Esophagus squamous epithelium (tissue), 5 donors: ENCODE data around the gene DCP2. TPM values are rescaled to one million over a fixed set of nuclear protein-coding genes. Genes with fewer than 3 reads are reported as not detected.

Source experiments
- DNase-seq: peaks from one replicate; lab custom pipeline; 2025; lab: John Stamatoyannopoulos, UW
- H3K27ac ChIP-seq, 4 donors: fragments of 200-600 bp; sonication (generic); one replicate each; pipeline ENCODE4 v1.5.1; 2016 to 2019; ENCODE audit warnings: mild to moderate bottlenecking in 1 of 4
- H3K27me3 ChIP-seq, 4 donors: fragments of 200-600 bp; sonication (generic); 1 replicate in 3 of 4; 2 replicates in 1 of 4; pipeline versions ENCODE4 v1.5.1 to v1.6.0; 2017 to 2021; ENCODE audit warnings: antibody characterized with exemption in 1 of 4
- H3K36me3 ChIP-seq, 3 donors: fragments of 200-600 bp; sonication (generic); one replicate each; pipeline ENCODE4 v1.5.1; 2016 to 2019
- H3K4me1 ChIP-seq, 3 donors: fragments of 200-600 bp; sonication (generic); one replicate each; pipeline ENCODE4 v1.5.1; 2017 to 2019
- H3K4me3 ChIP-seq, 4 donors: fragments of 200-600 bp; sonication (generic); 1 replicate in 3 of 4; 2 replicates in 1 of 4; pipeline ENCODE4 v1.5.1; 2016 to 2019; ENCODE audit warnings: mild to moderate bottlenecking in 2 of 4, moderate library complexity in 1 of 4
- H3K9me3 ChIP-seq, 3 donors: fragments of 200-600 bp; sonication (generic); one replicate each; pipeline ENCODE4 v1.5.1; 2016 to 2019
- POLR2A ChIP-seq, 4 donors: fragments of 450-650 bp; IDR thresholded peaks; one replicate each; pipeline ENCODE4 v1.6.1; 2017; ENCODE audit warnings: antibody characterized with exemption in 4 of 4, mild to moderate bottlenecking in 4 of 4, moderate library complexity in 3 of 4
- whole genome bisulfite sequencing, 2 donors: methylation state at CpG; one replicate each; pipeline ENCODE4 v1.1.5; 2018; 5-methylcytosine and 5-hydroxymethylcytosine counted together
- intact Hi-C: fragments of 100-400 bp; cut with DNase I; formaldehyde crosslinking; loops from one replicate; pipeline ENCODE4 v1.15.0; 2022
- total RNA-seq, 4 donors: library from RNA; depleted of rRNA; stranded (reverse); fragments of >200 nt; gene quantifications; one replicate each; pipeline ENCODE4 v1.1.0, GENCODE V29; 2016
- TF ChIP-seq, protein P1 (sequence below), 6 experiments: fragments of 450-650 bp in 4 of 6; fragments of 200-600 bp in 2 of 6; sonication (generic) in 2 of 6; IDR thresholded peaks; one replicate each; pipeline ENCODE4 v1.5.1; 2016 to 2019; ENCODE audit warnings: antibody characterized with exemption in 6 of 6, mild to moderate bottlenecking in 4 of 6, moderate library complexity in 4 of 6
- donor health status: DM: yes; HTN: yes; CAD: no.

Gene DCP2
- total RNA-seq, 4 donors from 2014 or later = 9.0 to 24.9 (median 17.4) TPM

DNA sequence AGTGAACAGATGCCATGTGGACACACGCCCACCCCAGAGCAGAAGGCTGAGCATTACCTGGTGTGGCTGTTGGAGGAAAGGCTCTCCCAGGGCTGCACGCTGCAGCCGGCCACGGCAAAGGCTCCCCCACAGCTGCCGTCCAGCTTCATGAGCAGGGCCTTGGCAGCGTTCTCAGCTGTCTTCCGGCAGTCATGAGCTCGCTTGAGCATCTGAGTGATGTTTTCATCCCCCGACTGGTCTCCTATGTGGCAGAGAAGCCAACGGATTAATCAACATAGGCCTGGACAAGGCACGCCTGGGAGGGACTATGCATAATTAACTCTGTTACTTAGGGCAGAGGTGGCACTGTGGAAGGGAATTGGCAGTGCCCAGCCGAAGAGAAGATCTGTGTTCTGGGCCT is 87.3 kb downstream of the DCP2 start:
- DNase-seq = no peak
- no peaks in the 10 kb centered on the region for H3K9me3 ChIP-seq
- H3K27ac ChIP-seq = no peak overlapping the region
- peaks cover 0 to 15% (median 0%) of the 10 kb centered on the region in 3 donors for H3K4me1 ChIP-seq
- intact Hi-C loops = no loop called here
- peaks cover 0 to 100% (median 5%) of the 10 kb centered on the region in 3 donors for H3K36me3 ChIP-seq
- H3K27me3 ChIP-seq = no peaks in the 10 kb centered on the region
- TF ChIP-seq POLR2A (IDR thresholded peaks at IDR 0.05) = no peak
- TF ChIP-seq, protein P1, sequence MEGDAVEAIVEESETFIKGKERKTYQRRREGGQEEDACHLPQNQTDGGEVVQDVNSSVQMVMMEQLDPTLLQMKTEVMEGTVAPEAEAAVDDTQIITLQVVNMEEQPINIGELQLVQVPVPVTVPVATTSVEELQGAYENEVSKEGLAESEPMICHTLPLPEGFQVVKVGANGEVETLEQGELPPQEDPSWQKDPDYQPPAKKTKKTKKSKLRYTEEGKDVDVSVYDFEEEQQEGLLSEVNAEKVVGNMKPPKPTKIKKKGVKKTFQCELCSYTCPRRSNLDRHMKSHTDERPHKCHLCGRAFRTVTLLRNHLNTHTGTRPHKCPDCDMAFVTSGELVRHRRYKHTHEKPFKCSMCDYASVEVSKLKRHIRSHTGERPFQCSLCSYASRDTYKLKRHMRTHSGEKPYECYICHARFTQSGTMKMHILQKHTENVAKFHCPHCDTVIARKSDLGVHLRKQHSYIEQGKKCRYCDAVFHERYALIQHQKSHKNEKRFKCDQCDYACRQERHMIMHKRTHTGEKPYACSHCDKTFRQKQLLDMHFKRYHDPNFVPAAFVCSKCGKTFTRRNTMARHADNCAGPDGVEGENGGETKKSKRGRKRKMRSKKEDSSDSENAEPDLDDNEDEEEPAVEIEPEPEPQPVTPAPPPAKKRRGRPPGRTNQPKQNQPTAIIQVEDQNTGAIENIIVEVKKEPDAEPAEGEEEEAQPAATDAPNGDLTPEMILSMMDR (IDR thresholded peaks at IDR 0.05) = no peak
- 96 to 100% methylated on average over 2 to 5 of the region's 12 CpGs for WGBS, 2 donors
- no peak overlapping the region for H3K4me3 ChIP-seq

DNA sequence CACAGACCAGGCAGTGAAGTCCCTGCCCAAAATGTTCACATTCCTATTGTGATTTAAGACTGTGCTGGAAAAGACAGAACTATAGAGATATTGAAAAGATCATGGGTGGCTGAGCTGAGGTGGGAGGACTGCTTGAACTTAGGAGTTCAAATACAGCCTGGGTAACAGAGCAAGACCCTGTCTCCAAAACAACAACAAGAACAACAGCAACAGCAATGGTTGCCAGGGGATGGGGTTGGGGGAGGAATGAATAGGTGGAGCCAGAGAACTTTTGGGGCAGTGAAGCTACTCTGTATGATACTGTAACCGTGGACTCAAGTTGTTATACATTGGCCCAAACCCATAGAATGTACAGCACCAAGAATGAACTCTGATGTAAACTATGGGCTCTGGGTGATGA is 88.2 kb downstream of the DCP2 start:
- 88 to 100% methylated on average over 1 of the region's 1 CpG for WGBS, 2 donors
- Histone ChIP-seq H3K36me3 (peaks cover 0 to 100% (median 5%) of the 10 kb centered on the region in 3 donors), H3K4me3 (no peak overlapping the region), H3K9me3 (no peaks in the 10 kb centered on the region), H3K27ac (no peak overlapping the region), H3K4me1 (peaks cover 0 to 7% (median 0%) of the 10 kb centered on the region in 3 donors), H3K27me3 (no peaks in the 10 kb centered on the region)
- DNase-seq = no peak
- TF ChIP-seq, protein P1 (IDR thresholded peaks at IDR 0.05) = no peak
- TF ChIP-seq POLR2A (IDR thresholded peaks at IDR 0.05) = no peak
- intact Hi-C loops = no loop called here

DNA sequence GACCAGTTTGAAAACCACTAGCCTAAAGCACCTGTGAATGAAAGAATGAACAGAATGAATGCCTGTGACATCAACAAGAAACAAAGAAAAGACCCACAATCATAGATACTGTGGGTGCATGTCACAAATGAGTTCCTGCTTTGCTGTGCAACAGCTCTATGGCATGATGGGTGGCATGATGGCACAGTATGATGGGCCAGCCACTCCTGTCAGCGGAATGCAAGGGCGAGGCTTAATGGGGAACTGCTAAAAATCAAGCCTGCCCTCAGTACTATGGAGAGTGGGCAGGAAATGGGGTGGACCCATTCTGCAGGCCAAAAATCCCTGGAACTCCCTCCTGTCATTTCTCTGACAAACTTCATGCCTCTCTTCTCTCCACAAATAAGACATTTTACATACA is 89.0 kb downstream of the DCP2 start:
- intact Hi-C loops = no loop called here
- TF ChIP-seq, protein P1 (IDR thresholded peaks at IDR 0.05) = no peak
- no peak for TF ChIP-seq POLR2A (IDR thresholded peaks at IDR 0.05)
- Histone ChIP-seq H3K4me3 (no peak overlapping the region), H3K36me3 (peaks cover 0 to 100% (median 5%) of the 10 kb centered on the region in 3 donors), H3K9me3 (no peaks in the 10 kb centered on the region), H3K27me3 (no peaks in the 10 kb centered on the region), H3K27ac (no peak overlapping the region), H3K4me1 (peaks cover 0 to 6% (median 0%) of the 10 kb centered on the region in 3 donors)
- WGBS, 2 donors = 84 to 85% methylated on average over 2 of the region's 2 CpGs
- no peak for DNase-seq

DNA sequence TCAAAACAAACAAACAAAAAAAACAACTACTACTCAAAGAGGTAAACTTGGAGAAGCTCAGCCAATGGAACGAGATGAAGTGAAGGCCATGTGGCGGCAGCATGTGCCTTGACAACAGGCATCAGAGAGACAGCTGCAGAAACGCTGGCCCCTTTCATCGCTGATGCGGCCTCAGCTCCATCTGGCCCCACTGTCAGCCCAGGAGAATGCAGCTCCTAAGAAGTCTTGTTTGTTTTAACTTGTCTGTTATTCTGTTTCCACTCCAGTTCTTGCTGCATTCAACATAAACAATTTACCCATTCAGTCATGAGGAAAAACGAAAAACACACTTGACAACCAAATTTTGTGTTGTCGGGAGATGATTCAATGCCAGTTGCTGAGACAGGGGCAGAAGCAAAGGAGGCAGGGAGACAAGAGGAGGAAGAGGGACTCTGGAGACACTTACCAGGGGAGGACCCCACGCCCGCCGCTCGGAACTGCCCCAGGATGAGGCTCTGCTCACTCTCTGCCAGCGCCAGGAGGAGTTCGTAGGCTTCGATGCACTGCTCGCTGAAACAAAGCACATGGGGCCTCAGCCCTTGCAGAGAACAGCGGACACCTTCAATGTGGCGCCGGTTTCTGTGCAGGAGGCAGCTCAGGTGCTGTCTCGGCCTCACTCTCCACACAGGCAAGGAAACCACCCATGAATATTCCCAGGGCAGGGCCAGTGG is 91.2 kb downstream of the DCP2 start:
- peaks cover 0 to 100% (median 0%) of the 10 kb centered on the region in 3 donors for H3K36me3 ChIP-seq
- no peak overlapping the region for H3K4me3 ChIP-seq
- DNase-seq = no peak
- H3K27ac ChIP-seq = peak overlapping the region in 1 of 4 donors; percentile 43
- peaks cover 0 to 6% (median 0%) of the 10 kb centered on the region in 3 donors for H3K4me1 ChIP-seq
- intact Hi-C loops = no loop called here
- no peaks in the 10 kb centered on the region for H3K27me3 ChIP-seq
- 77 to 88% methylated on average over 15 to 19 of the region's 19 CpGs for WGBS, 2 donors
- no peaks in the 10 kb centered on the region for H3K9me3 ChIP-seq
- no peak for TF ChIP-seq POLR2A (IDR thresholded peaks at IDR 0.05)
- TF ChIP-seq, protein P1 (IDR thresholded peaks at IDR 0.05) = no peak

DNA sequence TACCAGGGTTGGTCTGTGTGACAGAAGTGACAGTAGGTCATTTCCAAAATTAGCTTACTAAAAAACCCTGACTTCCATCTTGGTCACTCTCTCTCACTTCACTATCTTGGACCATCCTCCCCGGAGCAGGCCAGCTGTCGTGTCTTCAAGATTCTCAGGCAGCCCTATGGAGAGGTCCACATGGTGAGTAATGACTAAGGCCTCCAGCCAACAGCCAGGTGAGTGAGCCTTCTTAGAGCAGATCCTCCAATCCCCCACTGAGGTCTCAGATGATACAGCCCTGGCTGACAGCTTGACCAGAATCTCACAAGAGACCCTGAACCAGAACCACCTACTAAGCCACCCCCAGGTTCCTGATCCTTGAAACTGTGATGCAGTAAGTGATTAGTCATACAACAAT is 92.0 kb downstream of the DCP2 start:
- Histone ChIP-seq H3K9me3 (no peaks in the 10 kb centered on the region), H3K4me3 (no peak overlapping the region), H3K4me1 (peaks cover 0 to 6% (median 0%) of the 10 kb centered on the region in 3 donors), H3K27me3 (no peaks in the 10 kb centered on the region), H3K27ac (no peak overlapping the region), H3K36me3 (peaks cover 0 to 99% (median 0%) of the 10 kb centered on the region in 3 donors)
- 89 to 94% methylated on average over 2 of the region's 2 CpGs for WGBS, 2 donors
- intact Hi-C loops = no loop called here
- TF ChIP-seq POLR2A (IDR thresholded peaks at IDR 0.05) = no peak
- TF ChIP-seq, protein P1 (IDR thresholded peaks at IDR 0.05) = no peak
- DNase-seq = no peak
